Left hindlimb (tissue), 1 donor: Measurements from ENCODE around the gene BTRC.
"Not testable (repeated sequence)": the region's sequence is repeated elsewhere in the genome, so short reads cannot be mapped to it uniquely, and the experiment has no call there.

Experiments used
- DNase-seq: peaks from one replicate; pipeline ENCODE4 v3.0.0-alpha.2; 2018

The BTRC gene

DNA sequence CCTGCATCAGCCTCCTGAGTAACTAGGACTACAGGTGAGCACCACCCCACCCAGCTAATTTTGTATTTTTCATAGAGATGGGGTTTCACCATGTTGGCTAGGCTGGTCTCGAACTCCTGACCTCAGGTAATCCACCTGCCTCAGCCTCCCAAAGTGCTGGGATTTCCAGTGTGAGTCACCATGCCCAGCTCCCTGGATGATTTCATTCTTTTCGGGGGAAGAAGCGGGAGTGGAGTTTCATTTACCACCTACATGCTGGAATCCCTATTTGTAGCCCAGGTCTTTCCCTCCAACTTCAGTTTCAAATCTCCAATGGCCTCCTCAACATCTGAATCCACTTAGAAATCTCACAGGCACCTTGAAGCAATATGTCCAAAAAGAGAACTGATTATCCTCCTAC, 2.9 kb upstream of the BTRC start:
- no peak for DNase-seq

DNA sequence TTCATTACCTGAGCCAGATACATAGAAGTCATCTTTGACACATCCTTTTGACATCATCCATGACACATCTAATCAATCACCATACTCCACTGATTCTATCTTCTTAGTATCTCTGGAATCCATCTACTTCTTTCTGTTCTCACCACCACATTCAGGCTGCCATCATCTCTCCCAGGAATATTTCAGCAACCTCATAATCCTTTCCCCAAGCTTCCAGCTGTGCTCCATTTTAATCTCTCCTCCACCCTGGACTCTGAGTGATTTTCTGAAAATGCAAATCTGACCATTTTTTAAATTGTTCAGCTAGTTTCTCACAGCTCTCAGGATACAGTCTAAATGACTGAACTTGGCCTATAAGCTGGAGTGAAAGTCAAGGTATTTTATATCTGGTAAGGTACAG, 2.5 kb upstream of the BTRC start:
- no peak for DNase-seq

DNA sequence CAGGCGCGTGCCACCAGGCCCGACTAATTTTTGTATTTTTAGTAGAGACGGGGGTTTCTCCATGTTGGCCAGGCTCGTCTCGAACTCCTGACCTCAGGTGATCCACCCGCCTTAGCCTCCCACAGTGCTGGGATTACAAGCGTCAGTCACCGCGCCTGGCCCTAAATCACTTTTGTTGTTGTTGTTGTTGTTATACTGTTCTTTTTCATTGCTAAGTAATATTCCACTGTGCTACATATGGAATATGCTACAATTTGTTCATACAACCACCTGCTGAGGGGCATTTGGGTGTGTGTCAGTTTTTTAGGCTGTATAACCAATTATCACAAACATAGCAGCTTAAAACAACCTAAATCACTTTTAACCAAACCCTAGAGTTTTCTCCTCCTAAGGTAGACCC, 1.1 kb upstream of the BTRC start:
- DNase-seq, result not testable (repeated sequence)

DNA sequence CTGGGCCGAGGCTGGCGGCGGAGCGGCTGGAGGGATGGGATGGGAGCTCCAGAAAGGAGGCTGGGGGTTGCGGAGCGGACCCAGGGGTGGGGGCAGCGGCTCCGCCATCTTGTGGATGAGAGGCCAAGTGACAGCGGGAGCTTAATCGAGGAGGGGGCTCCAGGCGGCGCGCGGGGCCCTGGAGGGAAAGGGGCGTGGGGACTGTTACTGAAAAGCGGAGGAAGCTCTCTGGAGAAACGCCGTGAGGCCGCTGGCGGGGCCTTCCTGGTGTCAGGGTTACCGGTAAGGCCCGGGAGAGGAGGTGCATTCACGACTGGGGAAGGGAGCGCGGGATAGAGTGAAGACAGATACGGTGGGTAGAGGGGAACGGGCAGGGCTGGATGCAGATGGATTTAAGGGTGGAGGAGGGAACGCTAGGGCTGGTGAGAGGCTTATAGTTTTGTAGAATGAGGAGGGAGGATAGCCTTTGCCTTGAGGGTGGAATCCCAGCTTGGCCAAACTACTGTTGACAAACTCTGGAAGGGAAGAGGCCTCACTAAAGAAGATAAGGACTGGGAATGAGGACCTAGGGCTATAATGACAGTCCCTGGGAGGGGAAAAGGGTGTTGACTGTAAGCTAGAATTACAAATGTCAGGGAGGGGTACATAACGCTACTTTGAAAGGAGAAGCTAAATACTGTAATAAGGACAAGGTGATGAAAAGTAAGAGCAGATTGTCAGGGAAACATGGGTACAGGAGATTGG, 535 bp downstream of the BTRC start:
- DNase-seq, result no peak

DNA sequence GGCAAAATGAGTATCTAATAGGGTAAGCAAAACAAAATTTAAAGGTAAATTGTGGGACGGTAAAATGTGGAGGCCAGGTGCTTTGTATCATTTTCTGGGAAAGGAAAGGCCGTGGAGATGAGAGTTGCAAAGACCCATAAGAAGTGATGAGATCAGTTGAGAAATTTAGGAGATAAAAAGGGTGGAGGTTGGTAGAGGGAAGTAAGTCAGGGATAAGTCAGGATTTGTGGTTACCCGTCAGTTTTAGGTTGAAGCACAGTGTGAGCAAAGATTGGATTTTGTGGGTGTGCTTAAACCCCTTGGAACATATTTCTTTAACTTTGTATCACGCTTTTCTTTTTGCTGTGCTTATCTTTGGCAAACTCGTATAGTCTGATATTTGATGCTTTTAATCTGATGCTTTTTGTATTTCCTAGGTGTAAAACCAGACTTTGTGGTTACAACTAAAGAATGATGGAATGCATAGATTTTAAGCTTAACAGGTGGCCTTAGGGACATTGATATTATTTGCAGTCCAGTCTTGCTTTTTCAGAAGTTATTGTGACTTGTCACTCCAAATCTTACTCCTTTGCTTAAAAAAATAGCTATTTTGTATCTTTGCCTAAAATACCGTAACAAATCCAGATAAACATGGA, 1.2 kb downstream of the BTRC start:
- no peak for DNase-seq

DNA sequence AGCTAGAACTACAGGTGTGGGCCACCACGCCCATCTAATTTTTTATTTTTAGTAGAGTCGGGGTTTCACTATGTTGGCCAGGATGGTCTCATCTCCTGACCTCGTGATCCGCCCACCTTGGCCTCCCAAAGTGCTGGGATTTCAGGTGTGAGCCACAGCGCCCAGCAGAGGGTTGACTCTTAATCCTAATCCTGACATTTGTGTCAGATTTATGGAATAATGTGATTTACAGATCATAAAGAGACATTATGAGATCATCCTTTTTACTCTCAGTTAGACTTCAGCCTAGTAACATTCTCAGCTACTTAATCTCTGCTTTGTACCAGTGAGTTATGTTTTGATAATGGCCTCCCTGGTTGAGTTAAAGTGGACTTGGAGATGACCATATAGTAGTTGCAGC, 2.2 kb downstream of the BTRC start:
- no peak for DNase-seq

DNA sequence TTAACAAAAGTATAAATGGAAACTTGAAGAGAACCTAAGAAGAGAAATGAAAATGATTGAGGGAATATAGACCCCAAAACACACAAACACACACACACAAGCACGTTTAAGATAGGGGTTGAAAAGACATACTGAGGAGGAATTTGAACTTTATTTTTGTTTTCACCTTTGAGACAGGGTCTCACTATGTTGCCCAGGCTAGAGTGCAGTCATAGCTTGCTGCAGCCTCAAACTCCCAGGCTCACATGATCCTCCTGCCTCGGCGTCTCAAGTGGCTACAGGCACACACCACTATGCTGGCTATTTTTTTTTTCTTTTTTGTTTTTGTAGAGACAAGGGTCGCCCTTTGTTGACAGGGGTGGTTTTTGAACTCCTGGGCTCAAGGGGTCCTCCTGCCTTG, 4.0 kb downstream of the BTRC start:
- DNase-seq, result no peak

DNA sequence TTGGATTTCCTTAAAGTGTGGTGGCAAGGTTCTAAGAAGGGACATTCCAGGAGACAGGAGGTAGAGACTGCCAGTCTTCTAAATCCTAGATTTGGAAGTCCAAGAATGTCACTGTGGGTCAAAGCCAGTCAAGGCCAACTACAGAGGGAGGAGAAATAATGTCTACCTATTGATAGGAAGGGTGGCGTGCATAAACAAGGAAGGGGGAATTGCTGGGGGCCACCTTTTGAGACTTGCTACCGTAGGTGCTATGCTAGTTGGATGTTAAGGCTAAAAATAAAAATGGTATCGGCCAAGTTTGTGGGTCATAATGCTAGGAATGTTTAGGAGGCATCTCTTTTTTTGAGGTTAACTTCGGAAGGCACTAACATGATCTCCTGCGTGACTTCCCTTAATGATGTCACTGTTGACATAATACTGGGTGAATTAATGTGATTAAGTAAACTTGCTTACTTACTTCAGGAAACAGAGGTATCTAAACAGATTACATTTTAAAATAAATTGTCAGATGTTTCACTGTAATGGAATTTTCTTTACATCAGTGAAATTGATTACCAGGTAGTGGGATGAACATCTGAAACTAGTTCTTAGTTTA, 4.8 kb downstream of the BTRC start:
- DNase-seq, result no peak

DNA sequence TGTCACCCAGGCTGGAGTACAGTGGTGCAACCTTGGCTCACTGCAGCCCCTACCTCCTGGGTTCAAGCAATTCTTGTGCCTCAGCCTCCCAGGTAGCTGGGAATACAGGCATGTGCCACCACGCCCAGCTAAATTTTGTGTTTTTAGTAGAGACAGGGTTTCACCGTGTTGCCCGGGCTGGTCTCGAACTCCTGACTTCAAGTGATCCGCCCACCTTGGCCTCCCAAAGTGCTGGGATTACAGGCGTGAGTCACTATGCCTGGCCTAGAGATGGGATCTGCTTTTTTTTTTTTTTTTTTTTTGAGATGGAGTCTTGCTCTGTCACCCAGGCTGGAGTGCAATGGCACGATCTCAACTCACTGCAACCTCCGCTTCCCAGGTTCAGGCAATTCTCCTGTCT, 6.1 kb downstream of the BTRC start:
- DNase-seq, result not testable (repeated sequence)

DNA sequence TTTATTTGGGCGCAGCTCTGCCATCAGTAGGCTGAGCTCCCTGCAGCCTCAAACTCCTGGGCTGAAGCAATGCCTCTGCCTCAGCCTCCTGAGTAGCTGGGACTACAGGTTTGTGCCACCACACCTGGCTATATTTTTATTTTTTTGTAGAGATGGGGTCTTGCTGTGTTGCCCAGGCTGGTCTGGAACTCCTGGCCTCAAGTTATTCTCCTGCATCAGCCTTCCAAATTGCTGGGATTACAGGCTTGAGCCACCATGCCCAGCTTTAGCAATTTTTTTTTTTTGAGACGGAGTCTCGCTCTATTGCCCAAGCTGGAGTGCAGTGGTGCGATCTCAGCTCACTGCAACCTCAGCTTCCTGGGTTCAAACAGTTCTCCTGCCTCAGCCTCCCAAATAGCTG, 6.9 kb downstream of the BTRC start:
- DNase-seq, result not testable (repeated sequence)

DNA sequence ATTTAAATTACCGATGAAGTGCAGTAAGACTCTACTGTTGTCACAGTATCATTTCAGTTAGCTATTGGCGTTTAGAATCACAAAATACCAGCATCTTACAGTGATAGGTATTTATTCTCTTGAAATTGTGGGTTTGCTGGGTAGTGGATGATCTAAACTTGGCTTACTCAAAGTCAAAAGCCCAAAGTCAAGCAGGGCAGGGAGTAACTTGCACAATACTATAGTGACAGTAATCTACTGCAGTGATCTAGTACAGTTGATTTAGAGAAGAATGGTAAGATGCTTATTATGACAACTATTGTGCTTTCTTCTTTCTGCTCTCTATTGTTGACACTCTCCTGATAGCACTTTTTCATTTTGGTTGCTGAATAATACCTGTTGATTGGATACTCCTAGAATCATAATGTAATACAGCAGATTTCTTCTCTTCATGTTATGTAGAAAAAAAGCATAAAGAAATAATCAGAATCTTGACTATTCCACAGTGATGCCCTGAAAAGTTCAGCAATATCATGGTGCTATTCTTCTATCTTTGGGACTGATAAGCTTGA, 10.0 kb downstream of the BTRC start:
- DNase-seq, result no peak

DNA sequence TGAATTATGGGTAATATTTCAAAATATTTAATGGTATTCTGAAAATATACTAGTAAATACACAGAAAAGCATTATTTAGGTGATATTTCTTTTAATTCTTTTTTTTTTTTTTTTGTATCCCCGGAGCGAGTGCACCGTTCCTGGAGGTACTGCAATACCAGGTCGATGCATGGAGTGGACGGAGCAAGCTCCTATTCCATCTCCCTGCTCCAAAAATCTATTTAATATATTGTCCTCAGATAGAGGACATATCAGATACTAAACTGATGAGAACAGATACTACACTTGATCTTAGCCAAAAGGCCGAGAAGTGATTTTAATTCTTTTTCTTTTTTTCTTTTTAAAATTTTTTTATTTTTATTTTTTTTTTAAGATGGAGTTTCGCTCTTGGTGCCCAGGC, 10.8 kb downstream of the BTRC start:
- no peak for DNase-seq

DNA sequence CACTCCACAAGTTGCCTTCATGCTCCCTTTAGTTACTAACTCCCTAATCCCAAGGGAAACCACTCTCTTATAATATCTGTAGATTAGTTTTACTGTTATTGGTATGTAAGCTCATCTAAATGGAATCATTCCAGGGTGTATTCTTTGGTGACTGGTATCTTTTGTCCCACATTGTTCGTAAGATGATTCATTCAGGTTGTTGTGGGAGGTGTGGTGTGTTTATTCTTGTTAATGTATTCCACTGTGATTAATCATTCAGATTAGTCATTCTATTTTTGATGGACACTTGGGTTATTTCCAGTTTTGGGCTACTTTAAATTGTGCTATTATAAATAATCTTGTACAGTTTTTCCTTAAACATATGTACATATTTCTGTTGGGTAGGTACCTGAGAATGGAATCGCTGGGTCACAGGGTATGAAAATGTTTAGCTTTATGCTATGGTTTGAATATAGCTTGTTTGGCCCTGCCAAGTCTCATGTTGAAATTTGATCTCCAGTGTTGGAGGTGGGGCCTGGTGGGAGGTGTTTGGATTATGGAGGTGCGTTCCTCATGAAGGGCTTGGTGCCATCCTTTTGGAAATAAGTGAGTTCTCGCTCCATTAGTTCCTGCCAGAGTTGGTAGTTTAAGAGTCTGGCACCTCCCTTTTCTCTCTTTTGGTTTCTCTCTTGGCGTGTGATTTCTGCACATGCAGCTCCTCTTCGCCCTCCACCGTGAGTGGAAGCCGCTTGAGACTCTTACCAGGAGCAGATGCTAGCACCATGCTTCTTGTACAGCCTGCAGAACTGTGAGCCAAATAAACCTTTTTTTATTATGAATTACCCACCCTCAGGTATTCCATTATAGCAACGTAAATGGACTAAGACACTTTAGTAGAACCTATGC, 13.8 kb downstream of the BTRC start:
- no peak for DNase-seq

DNA sequence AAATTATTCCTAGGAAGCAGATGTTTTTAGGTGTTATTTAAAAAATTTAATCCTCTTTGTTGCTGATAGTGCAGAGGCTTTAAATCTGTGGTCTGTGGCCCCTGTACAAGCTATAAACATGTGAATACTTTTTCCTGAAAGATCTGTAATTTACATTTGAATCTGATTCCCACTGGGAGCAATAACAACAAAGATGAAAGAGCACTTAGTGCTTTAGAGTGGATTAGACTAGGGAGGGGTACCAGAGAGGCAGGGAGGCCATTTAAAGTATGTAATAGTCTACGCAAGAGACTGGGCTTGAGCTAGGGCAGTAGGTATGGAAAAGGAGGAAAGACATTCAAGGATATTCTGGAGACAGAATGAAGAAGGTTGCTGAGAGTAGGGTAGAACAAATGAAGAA, 19.1 kb downstream of the BTRC start:
- DNase-seq, result no peak

DNA sequence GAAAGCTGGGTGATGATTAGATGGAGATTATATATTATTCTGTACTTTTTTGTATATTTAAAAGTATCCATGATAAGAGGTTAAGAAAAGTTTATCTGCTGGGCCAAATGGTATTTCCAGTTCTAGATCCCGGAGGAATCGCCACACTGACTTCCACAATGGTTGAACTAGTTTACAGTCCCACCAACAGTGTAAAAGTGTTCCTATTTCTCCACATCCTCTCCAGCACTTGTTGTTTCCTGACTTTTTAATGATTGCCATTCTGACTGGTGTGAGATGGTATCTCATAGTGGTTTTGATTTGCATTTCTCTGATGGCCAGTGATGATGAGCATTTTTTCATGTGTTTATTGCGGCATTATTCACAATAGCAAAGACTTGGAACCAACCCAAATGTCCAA, 20.0 kb downstream of the BTRC start:
- DNase-seq, result not testable (repeated sequence)

DNA sequence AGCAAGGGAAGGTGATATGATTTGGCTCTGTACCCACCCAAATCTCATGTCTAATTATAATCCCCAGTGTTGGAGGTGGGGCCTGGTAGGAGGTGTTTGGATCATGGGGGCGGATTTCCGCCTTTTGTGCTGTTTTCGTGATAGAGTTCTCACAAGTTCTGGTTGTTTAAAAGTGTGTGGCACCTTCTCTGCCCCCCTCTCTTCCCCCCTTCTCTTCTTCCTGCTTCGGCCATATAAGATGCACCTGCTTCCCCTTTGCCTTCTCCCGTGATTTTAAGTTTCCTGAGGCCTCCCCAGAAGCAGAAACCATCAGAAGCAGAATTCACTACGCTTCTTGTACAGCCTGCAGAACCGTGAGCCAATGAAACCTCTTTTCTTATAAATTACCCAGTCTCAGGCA, 21.1 kb downstream of the BTRC start:
- no peak for DNase-seq

DNA sequence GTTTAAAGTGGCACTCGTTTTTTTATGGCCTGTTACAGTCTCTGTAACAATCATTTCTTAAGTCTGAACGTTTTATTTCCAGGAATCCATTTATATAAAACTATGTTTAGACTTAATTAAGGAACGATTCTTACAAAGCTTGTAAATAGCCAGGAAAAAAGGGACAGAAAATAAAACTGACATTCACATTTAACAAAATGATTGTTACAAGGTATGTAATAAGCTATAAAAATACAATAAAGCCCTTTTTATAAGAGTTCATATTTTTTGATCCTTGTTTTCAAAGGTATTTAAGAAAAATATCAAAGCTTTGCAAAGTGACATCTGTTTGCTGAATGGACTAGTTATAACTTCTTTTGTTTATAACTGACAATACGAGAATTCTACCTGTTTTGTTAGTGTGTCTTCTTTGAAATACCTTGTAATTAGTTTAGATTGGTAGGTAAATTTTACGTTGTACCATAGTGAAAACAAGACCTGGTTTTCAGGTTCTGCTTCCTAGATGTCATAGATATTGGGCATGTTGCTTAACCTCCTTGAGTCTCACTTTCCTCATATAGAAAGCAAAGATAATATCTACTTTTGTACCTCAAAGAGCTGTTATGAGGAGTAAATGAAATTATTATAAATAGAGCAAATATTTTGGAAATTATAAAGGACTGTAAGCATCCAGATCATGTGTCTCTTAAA, 25.8 kb downstream of the BTRC start:
- no peak for DNase-seq

DNA sequence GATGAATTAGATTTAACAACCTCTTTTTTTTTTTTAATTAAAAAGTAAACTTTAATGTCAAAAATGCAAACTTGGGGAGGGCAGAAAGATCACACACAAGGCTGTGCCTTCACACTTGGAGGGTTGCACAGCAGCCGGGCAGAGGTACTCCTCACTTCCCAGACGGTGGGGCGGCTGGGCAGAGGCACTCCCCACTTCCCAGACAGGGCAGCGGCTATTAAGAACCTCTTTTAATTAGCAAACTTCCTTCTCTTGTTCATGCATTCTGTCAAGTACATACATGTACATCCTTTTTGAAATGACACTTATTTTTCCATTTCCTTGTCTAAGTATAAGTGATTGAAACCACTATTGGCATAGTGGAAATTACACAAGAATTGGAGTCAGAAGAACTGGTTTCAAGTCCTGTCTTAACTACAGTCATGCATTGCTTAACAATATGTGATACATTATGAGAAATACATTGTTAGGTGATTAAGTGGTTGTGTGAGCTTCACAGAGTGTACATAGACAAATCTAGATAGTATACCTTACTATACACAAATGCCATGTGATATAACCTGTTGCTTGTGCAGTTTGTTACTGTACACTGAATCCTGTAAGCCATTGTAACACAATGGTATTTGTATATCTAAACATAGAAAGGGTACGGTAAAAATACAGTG, 26.5 kb downstream of the BTRC start:
- DNase-seq, result no peak

DNA sequence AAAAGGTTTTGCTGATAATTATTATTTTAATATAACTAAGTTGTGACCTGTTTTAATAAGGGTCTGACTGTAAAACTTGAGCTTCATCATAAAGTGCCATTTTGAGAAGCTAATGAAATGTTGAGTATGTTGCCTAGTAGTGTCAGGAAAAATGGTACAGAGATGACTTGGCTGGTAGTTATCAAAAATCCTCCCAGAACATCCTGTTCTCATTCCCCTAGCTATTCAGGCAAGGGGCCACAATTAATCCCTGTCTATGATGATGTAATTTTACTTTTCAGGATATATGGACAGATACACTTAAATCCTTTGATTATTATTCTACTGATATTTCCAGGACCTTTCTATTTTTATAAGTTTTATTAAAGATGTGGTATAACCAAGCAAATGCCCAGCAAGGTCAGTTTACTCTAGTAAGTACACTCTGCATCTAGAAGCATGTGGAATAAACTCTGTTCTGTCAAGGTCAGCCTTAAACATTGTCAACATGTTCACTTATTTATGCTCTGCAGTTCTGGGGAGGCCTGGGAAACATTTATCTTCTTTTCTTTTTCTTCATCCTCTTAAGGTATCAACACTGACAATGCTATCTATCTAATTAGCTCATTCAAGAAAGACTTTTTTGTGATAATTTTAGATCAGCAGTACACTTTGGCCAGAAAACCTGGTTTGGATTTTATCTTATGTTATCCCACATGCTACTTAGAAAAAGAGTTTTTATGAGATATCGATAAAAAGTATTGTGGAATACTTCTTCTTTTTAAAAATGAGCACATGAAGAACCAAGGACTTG, 32.1 kb downstream of the BTRC start:
- no peak for DNase-seq

DNA sequence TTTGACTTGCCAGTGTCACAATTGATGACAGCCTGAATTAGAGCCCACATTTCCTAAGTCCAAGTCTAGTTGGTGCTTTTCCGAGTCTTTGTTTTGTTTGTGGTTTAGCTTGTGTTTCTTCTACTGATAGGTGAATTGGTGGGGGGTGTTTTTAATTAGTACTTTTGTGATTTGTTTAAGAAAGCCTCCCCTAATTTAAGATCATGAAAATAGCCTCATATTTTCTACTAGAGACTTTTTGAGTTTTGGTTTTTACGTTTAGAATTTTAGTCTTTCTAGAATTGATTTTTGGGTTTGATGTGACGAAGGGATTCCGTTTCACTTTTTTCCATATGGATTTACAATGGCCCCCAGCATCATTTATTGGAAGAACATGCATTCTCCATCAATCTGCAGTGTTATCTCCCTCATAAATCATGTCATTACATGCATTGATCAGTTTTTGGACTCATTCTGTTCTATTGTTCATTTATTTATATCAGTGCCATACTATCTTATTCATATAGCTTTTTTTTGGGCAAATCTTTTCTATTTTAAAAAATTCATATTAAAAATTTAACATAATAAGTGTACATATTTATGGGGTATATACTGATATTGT, 32.8 kb downstream of the BTRC start:
- no peak for DNase-seq
